ENCODE results near the gene TMEM161A. TPM values are rescaled to one million over a fixed set of nuclear protein-coding genes. Genes with fewer than 3 reads are reported as not detected.
"Not testable (repeated sequence)": the region's sequence is repeated elsewhere in the genome, so short reads cannot be mapped to it uniquely, and the experiment has no call there.

TMEM161A gene
- total RNA-seq, 6 experiments from 2014 or later, result 20.2 to 29.4 (median 22.2) TPM

- no peak for TF ChIP-seq POLR2A (IDR thresholded peaks at IDR 0.05)
- TF ChIP-seq, protein P1, sequence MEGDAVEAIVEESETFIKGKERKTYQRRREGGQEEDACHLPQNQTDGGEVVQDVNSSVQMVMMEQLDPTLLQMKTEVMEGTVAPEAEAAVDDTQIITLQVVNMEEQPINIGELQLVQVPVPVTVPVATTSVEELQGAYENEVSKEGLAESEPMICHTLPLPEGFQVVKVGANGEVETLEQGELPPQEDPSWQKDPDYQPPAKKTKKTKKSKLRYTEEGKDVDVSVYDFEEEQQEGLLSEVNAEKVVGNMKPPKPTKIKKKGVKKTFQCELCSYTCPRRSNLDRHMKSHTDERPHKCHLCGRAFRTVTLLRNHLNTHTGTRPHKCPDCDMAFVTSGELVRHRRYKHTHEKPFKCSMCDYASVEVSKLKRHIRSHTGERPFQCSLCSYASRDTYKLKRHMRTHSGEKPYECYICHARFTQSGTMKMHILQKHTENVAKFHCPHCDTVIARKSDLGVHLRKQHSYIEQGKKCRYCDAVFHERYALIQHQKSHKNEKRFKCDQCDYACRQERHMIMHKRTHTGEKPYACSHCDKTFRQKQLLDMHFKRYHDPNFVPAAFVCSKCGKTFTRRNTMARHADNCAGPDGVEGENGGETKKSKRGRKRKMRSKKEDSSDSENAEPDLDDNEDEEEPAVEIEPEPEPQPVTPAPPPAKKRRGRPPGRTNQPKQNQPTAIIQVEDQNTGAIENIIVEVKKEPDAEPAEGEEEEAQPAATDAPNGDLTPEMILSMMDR (IDR thresholded peaks at IDR 0.05), result no peak
- H3K4me1 ChIP-seq, result peaks cover 0 to 32% (median 10%) of the 10 kb centered on the region in 4 donors
- DNase-seq (no peak), ATAC-seq (no peak)
- H3K4me3 ChIP-seq, result no peak overlapping the region
- H3K27me3 ChIP-seq, result no peaks in the 10 kb centered on the region
- no peak overlapping the region for H3K27ac ChIP-seq
- intact Hi-C loops (cut with DNase I), result no loop called here
- H3K9me3 ChIP-seq, result no peaks in the 10 kb centered on the region
- 100% methylated on average over 1 of the region's 11 CpGs for whole genome bisulfite sequencing (ENCODE audit: insufficient coverage, low coverage, low lambda C conversion rate, missing lambda C conversion rate)
- no peaks in the 10 kb centered on the region for H3K36me3 ChIP-seq
Observed at GRCh38 chr19:19107654-19108053, 30.6 kb downstream of the TMEM161A start.

DNA sequence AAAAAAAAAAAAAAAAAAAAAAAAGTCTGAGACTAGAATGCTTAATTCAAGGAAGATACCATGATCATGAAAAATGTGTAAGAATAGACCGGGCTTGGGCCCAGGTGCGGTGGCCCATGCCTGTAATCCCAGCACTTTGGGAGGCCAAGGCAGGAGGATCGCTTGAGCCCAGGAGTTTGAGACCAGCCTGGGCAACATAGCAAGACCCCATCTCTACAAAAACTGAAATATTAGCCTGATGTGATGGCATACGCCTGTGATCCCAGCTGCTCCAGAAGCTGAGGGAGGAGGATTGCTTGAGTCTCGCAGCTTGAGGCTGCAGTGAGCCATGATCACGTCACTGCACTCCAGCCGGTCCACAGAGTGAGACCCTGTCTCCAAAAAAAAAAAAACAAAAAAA is 31.3 kb downstream of the TMEM161A start:
- H3K27me3 ChIP-seq; H3K27ac ChIP-seq; intact Hi-C loops (cut with DNase I); H3K4me3 ChIP-seq; DNase-seq; H3K9me3 ChIP-seq; H3K36me3 ChIP-seq; ATAC-seq: not testable (repeated sequence)
- 81% methylated on average over 6 of the region's 7 CpGs for WGBS (ENCODE audit: insufficient coverage, low coverage, low lambda C conversion rate, missing lambda C conversion rate)
- H3K4me1 ChIP-seq, result peaks cover 0 to 32% (median 10%) of the 10 kb centered on the region in 4 donors

DNA sequence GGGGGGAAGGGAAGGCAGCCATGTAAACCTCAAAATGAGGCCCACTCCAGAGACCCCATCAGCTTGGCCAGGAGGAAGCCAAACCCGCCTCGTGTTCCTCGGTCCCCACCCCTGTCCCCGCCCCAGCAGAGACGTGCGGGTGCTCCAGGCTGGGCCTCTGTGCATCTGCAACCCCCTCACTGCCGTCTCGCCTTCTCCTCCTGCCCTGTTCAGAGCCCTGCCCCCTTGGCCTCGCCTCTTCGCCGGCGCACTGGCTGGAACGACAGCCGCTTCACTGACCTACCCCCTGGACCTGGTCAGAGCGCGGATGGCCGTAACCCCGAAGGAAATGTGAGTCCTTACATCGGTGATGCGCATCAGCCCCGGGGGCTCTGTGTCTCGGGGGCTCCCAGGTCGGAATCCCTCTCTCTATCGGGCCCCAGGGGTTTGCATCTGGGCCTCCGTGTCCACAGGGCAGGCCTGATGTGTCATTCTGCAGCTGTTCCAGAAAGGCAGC is 32.2 kb downstream of the TMEM161A start:
- intact Hi-C loops (cut with DNase I), result no loop called here
- H3K9me3 ChIP-seq, result no peaks in the 10 kb centered on the region
- 51% methylated on average over 6 of the region's 25 CpGs for WGBS (ENCODE audit: insufficient coverage, low coverage, low lambda C conversion rate, missing lambda C conversion rate)
- H3K4me3 ChIP-seq, result no peak overlapping the region
- TF ChIP-seq POLR2A (IDR thresholded peaks at IDR 0.05), result no peak
- TF ChIP-seq, protein P1 (IDR thresholded peaks at IDR 0.05), result no peak
- no peak for ATAC-seq
- no peak overlapping the region for H3K27ac ChIP-seq
- peaks cover 0 to 32% (median 8%) of the 10 kb centered on the region in 4 donors for H3K4me1 ChIP-seq
- DNase-seq, result peak in 1 of 3 donors; percentile 46
- no peaks in the 10 kb centered on the region for H3K27me3 ChIP-seq
- H3K36me3 ChIP-seq, result no peaks in the 10 kb centered on the region

GRCh38 chr19:19105365-19106055 is 32.8 kb downstream of the TMEM161A start:
- peaks cover 0 to 32% (median 8%) of the 10 kb centered on the region in 4 donors for H3K4me1 ChIP-seq
- no peaks in the 10 kb centered on the region for H3K9me3 ChIP-seq
- peak in 1 of 3 donors; percentile 47 for DNase-seq
- intact Hi-C loops (cut with DNase I), result no loop called here
- H3K27ac ChIP-seq, result no peak overlapping the region
- no peak overlapping the region for H3K4me3 ChIP-seq
- 65% methylated on average over 9 of the region's 36 CpGs for WGBS (ENCODE audit: insufficient coverage, low coverage, low lambda C conversion rate, missing lambda C conversion rate)
- no peaks in the 10 kb centered on the region for H3K36me3 ChIP-seq
- no peak for ATAC-seq
- TF ChIP-seq, protein P1 (IDR thresholded peaks at IDR 0.05), result no peak
- no peak for TF ChIP-seq POLR2A (IDR thresholded peaks at IDR 0.05)
- no peaks in the 10 kb centered on the region for H3K27me3 ChIP-seq

GRCh38 chr19:19103167-19103566 is 35.1 kb downstream of the TMEM161A start:
- H3K36me3 ChIP-seq, result no peaks in the 10 kb centered on the region
- H3K9me3 ChIP-seq, result no peaks in the 10 kb centered on the region
- 96% methylated on average over 10 of the region's 11 CpGs for WGBS (ENCODE audit: insufficient coverage, low coverage, low lambda C conversion rate, missing lambda C conversion rate)
- peaks cover 0 to 51% (median 18%) of the 10 kb centered on the region in 4 donors for H3K4me1 ChIP-seq
- ATAC-seq (no peak), DNase-seq (peak in 1 of 3 donors; percentile 37)
- H3K4me3 ChIP-seq, result no peak overlapping the region
- no peaks in the 10 kb centered on the region for H3K27me3 ChIP-seq
- TF ChIP-seq, protein P1 (IDR thresholded peaks at IDR 0.05), result no peak
- no peak for TF ChIP-seq POLR2A (IDR thresholded peaks at IDR 0.05)
- H3K27ac ChIP-seq, result peak overlapping the region in 2 of 3 donors; percentile 21 to 98
- intact Hi-C loops (cut with DNase I), result no loop called here

- intact Hi-C loops (cut with DNase I); H3K36me3 ChIP-seq; H3K27me3 ChIP-seq; ATAC-seq; H3K9me3 ChIP-seq: not testable (repeated sequence)
- DNase-seq, result peak in 1 of 3 donors; percentile 41
- Histone ChIP-seq H3K4me3 (peak overlapping the region in 2 of 3 donors; percentile 20 to 32), H3K27ac (peak overlapping the region in 2 of 3 donors; percentile 91 to 98), H3K4me1 (peaks cover 0 to 57% (median 21%) of the 10 kb centered on the region in 4 donors)
- 73% methylated on average over 7 of the region's 10 CpGs for WGBS (ENCODE audit: insufficient coverage, low coverage, low lambda C conversion rate, missing lambda C conversion rate)
Observed at GRCh38 chr19:19102566-19102965, 35.7 kb downstream of the TMEM161A start.
